MG63 (cell line): ENCODE measurements around the gene TMEM53. TPM values are rescaled to one million over a fixed set of nuclear protein-coding genes. Genes with fewer than 3 reads are reported as not detected.

Experiments used
- DNase-seq: peaks from one replicate; pipeline ENCODE4 v3.0.0-alpha.2; 2020
- H3K27me3 ChIP-seq: fragments of 250-450 bp; sonication (Bioruptor Pico); 2 replicates; pipeline ENCODE4 v1.5.1; 2020; ENCODE audit warnings: mild to moderate bottlenecking, moderate library complexity
- H3K36me3 ChIP-seq: fragments of 250-450 bp; sonication (Bioruptor Pico); 2 replicates; pipeline ENCODE4 v1.5.1; 2020; ENCODE audit warnings: mild to moderate bottlenecking, moderate library complexity
- H3K4me3 ChIP-seq: fragments of 250-450 bp; sonication (Bioruptor Pico); 2 replicates; pipeline ENCODE4 v1.5.1; 2020; ENCODE audit warnings: mild to moderate bottlenecking, moderate library complexity
- H3K9me3 ChIP-seq: fragments of 250-450 bp; sonication (Bioruptor Pico); 2 replicates; pipeline ENCODE4 v1.5.1; 2020; ENCODE audit warnings: mild to moderate bottlenecking, moderate library complexity
- total RNA-seq: library from RNA; depleted of rRNA; stranded (reverse); fragments of >200 nt; shearing (Covaris generic); gene quantifications from 2 replicates; pipeline ENCODE4 v1.2.3, GENCODE V29; 2014; ENCODE audit warnings: low replicate concordance; rRNA removed

TMEM53 gene
- total RNA-seq, 1 experiment from 2014 or later = 1.5 TPM

GRCh38 chr1:44608141-44608540 is 66.1 kb downstream of the TMEM53 start:
- no peaks in the 10 kb centered on the region for H3K27me3 ChIP-seq
- no peak for DNase-seq

GRCh38 chr1:44606701-44607281 is 67.5 kb downstream of the TMEM53 start:
- H3K4me3 ChIP-seq = no peak overlapping the region
- DNase-seq = no peak
- no peaks in the 10 kb centered on the region for H3K27me3 ChIP-seq
- no peaks in the 10 kb centered on the region for H3K36me3 ChIP-seq
- H3K9me3 ChIP-seq = no peaks in the 10 kb centered on the region

More at GRCh38 chr1:44608141-44608540, 66.1 kb downstream of the TMEM53 start:
- H3K36me3 ChIP-seq = no peaks in the 10 kb centered on the region
- H3K4me3 ChIP-seq = no peak overlapping the region
- H3K9me3 ChIP-seq = no peaks in the 10 kb centered on the region

- DNase-seq = peak; percentile 90
- Histone ChIP-seq H3K9me3 (no peaks in the 10 kb centered on the region), H3K36me3 (no peaks in the 10 kb centered on the region), H3K4me3 (no peak overlapping the region), H3K27me3 (no peaks in the 10 kb centered on the region)
Measured at GRCh38 chr1:44605914-44606615, 68.2 kb downstream of the TMEM53 start.

GRCh38 chr1:44604157-44604955 is 69.9 kb downstream of the TMEM53 start:
- no peak for DNase-seq
- Histone ChIP-seq H3K4me3 (no peak overlapping the region), H3K27me3 (no peaks in the 10 kb centered on the region), H3K9me3 (no peaks in the 10 kb centered on the region), H3K36me3 (no peaks in the 10 kb centered on the region)

- Histone ChIP-seq H3K4me3 (no peak overlapping the region), H3K27me3 (no peaks in the 10 kb centered on the region), H3K36me3 (no peaks in the 10 kb centered on the region), H3K9me3 (no peaks in the 10 kb centered on the region)
- no peak for DNase-seq
Measured at GRCh38 chr1:44603718-44604117, 70.6 kb downstream of the TMEM53 start.

Other genes with a start within 250 kb of the TMEM53 start
- gene ARMH1, start 233 bp upstream of the TMEM53 start, total RNA-seq = not detected in 2 replicates
- not detected in 2 replicates for gene RNU5D-1, start 56.7 kb upstream of the TMEM53 start, total RNA-seq
- 39.0 and 54.1 TPM in 2 replicates for gene KIF2C, start 65.4 kb upstream of the TMEM53 start, total RNA-seq
- gene RPS8, start 101.1 kb upstream of the TMEM53 start, total RNA-seq = 2,690 and 3,127 TPM in 2 replicates
- not detected in 2 replicates for gene BEST4, start 113.7 kb upstream of the TMEM53 start, total RNA-seq
- 5.3 and 5.9 TPM in 2 replicates for gene PLK3, start 125.9 kb upstream of the TMEM53 start, total RNA-seq
- gene DYNLT4, start 132.9 kb upstream of the TMEM53 start, total RNA-seq = not detected in 2 replicates
- gene BTBD19, start 134.0 kb upstream of the TMEM53 start, total RNA-seq = 1.0 and 1.2 TPM in 2 replicates
- gene PTCH2, start 168.8 kb upstream of the TMEM53 start, total RNA-seq = not detected in 2 replicates